ENCODE results near the gene DDX3X. TPM values are rescaled to one million over a fixed set of nuclear protein-coding genes. Genes with fewer than 3 reads are reported as not detected.

Gene DDX3X
- total and polyA plus RNA-seq, 2 experiments from 2014 or later: 124 to 202 TPM

- H3K27ac ChIP-seq: no peak overlapping the region
- peaks cover 35% of the 10 kb centered on the region for H4K20me1 ChIP-seq (ENCODE audit: insufficient read depth, poor library complexity, severe bottlenecking)
- H3K9me2 ChIP-seq (replicated peaks; ENCODE audit: insufficient read depth): no peaks in the 10 kb centered on the region
- H2AFZ ChIP-seq: no peak overlapping the region
- peaks cover 5% of the 10 kb centered on the region for H3K36me3 ChIP-seq (replicated peaks; ENCODE audit: insufficient read depth, low read depth)
- no peaks in the 10 kb centered on the region for H3K27me3 ChIP-seq
- TF ChIP-seq EZH2 (IDR thresholded peaks at IDR 0.05; ENCODE audit: borderline replicate concordance) (no peak), CTCF (IDR thresholded peaks at IDR 0.05; ENCODE audit: poor library complexity) (no peak), EZH2phosphoT487 (IDR thresholded peaks at IDR 0.05; ENCODE audit: low read depth, severe bottlenecking, unreplicated experiment) (no peak)
- no peaks in the 10 kb centered on the region for H3K4me1 ChIP-seq (ENCODE audit: insufficient read depth)
- no peak overlapping the region for H3K4me3 ChIP-seq
- 88% methylated on average over 8 of the region's 8 CpGs for WGBS (ENCODE audit: low lambda C conversion rate, missing lambda C conversion rate)
- no peak overlapping the region for H3K4me2 ChIP-seq
- peaks cover 21% of the 10 kb centered on the region for H3K79me2 ChIP-seq
- no peak for DNase-seq (ENCODE audit: low spot score)
- no peaks in the 10 kb centered on the region for H3K9me3 ChIP-seq (ENCODE audit: low read depth)
Observed at GRCh38 chrX:41347186-41347585, 13.2 kb downstream of the DDX3X start.

GRCh38 chrX:41348551-41348950 is 14.6 kb downstream of the DDX3X start:
- peaks cover 21% of the 10 kb centered on the region for H4K20me1 ChIP-seq (ENCODE audit: insufficient read depth, poor library complexity, severe bottlenecking)
- H3K4me1 ChIP-seq (ENCODE audit: insufficient read depth): no peaks in the 10 kb centered on the region
- H2AFZ ChIP-seq: no peak overlapping the region
- no peak for DNase-seq (ENCODE audit: low spot score)
- no peak overlapping the region for H3K4me3 ChIP-seq
- WGBS (ENCODE audit: low lambda C conversion rate, missing lambda C conversion rate): 72% methylated on average over 4 of the region's 4 CpGs
- no peak overlapping the region for H3K27ac ChIP-seq
- H3K79me2 ChIP-seq: peaks cover 7% of the 10 kb centered on the region
- no peak overlapping the region for H3K4me2 ChIP-seq
- peaks cover 5% of the 10 kb centered on the region for H3K36me3 ChIP-seq (replicated peaks; ENCODE audit: insufficient read depth, low read depth)
- TF ChIP-seq EZH2phosphoT487 (IDR thresholded peaks at IDR 0.05; ENCODE audit: low read depth, severe bottlenecking, unreplicated experiment) (no peak), CTCF (IDR thresholded peaks at IDR 0.05; ENCODE audit: poor library complexity) (no peak)
- H3K27me3 ChIP-seq: no peaks in the 10 kb centered on the region
- H3K9me2 ChIP-seq (replicated peaks; ENCODE audit: insufficient read depth): no peaks in the 10 kb centered on the region
- no peaks in the 10 kb centered on the region for H3K9me3 ChIP-seq (ENCODE audit: low read depth)

- no peak overlapping the region for H3K4me2 ChIP-seq
- H3K79me2 ChIP-seq: no peaks in the 10 kb centered on the region
- WGBS (ENCODE audit: low lambda C conversion rate, missing lambda C conversion rate): 68% methylated on average over 6 of the region's 6 CpGs
- H3K9me3 ChIP-seq (ENCODE audit: low read depth): no peaks in the 10 kb centered on the region
- TF ChIP-seq EZH2 (IDR thresholded peaks at IDR 0.05; ENCODE audit: borderline replicate concordance) (no peak), CTCF (IDR thresholded peaks at IDR 0.05; ENCODE audit: poor library complexity) (no peak), EZH2phosphoT487 (IDR thresholded peaks at IDR 0.05; ENCODE audit: low read depth, severe bottlenecking, unreplicated experiment) (no peak)
- no peaks in the 10 kb centered on the region for H3K27me3 ChIP-seq
- H2AFZ ChIP-seq: no peak overlapping the region
- H3K36me3 ChIP-seq (replicated peaks; ENCODE audit: insufficient read depth, low read depth): peaks cover 5% of the 10 kb centered on the region
- no peaks in the 10 kb centered on the region for H3K4me1 ChIP-seq (ENCODE audit: insufficient read depth)
- H3K4me3 ChIP-seq: no peak overlapping the region
- no peaks in the 10 kb centered on the region for H3K9me2 ChIP-seq (replicated peaks; ENCODE audit: insufficient read depth)
- peaks cover 4% of the 10 kb centered on the region for H4K20me1 ChIP-seq (ENCODE audit: insufficient read depth, poor library complexity, severe bottlenecking)
- no peak overlapping the region for H3K27ac ChIP-seq
- no peak for DNase-seq (ENCODE audit: low spot score)
Observed at GRCh38 chrX:41350150-41350975, 16.4 kb downstream of the DDX3X start.
